NCI-H2081 treated with DMSO at 0.1 percent for 48 hours (cell line): Measurements from ENCODE around the gene PUSL1.
"Not testable (repeated sequence)": the region's sequence is repeated elsewhere in the genome, so short reads cannot be mapped to it uniquely, and the experiment has no call there.

ENCODE experiments used
- DNase-seq: peaks from one replicate; lab custom pipeline; 2025; lab: John Stamatoyannopoulos, UW

PUSL1 gene

GRCh38 chr1:1310476-1311053 lies 2.2 kb downstream of the PUSL1 start:
- DNase-seq = no peak

GRCh38 chr1:1311107-1312104 lies 3.0 kb downstream of the PUSL1 start:
- no peak for DNase-seq

GRCh38 chr1:1312450-1313314 lies 4.3 kb downstream of the PUSL1 start:
- DNase-seq = no peak

- no peak for DNase-seq
Observed at GRCh38 chr1:1313500-1314236, 5.3 kb downstream of the PUSL1 start.

GRCh38 chr1:1314237-1314586 lies 5.8 kb downstream of the PUSL1 start:
- DNase-seq = no peak

- DNase-seq = no peak
Observed at GRCh38 chr1:1314678-1315335, 6.4 kb downstream of the PUSL1 start.

- DNase-seq = no peak
Observed at GRCh38 chr1:1315435-1315954, 7.1 kb downstream of the PUSL1 start.

GRCh38 chr1:1316199-1316598 lies 7.8 kb downstream of the PUSL1 start:
- DNase-seq = not testable (repeated sequence)

- no peak for DNase-seq
Observed at GRCh38 chr1:1317420-1317819, 9.0 kb downstream of the PUSL1 start.

GRCh38 chr1:1318131-1318652 lies 9.8 kb downstream of the PUSL1 start:
- no peak for DNase-seq

- no peak for DNase-seq
Observed at GRCh38 chr1:1318777-1319645, 10.6 kb downstream of the PUSL1 start.

- no peak for DNase-seq
Observed at GRCh38 chr1:1319646-1319941, 11.2 kb downstream of the PUSL1 start.

GRCh38 chr1:1320666-1321448 lies 12.5 kb downstream of the PUSL1 start:
- DNase-seq = no peak

- DNase-seq = no peak
Observed at GRCh38 chr1:1321477-1321876, 13.1 kb downstream of the PUSL1 start.

- DNase-seq = no peak
Observed at GRCh38 chr1:1322418-1322817, 14.0 kb downstream of the PUSL1 start.

- no peak for DNase-seq
Observed at GRCh38 chr1:1322952-1323351, 14.6 kb downstream of the PUSL1 start.

- DNase-seq = no peak
Observed at GRCh38 chr1:1324084-1324523, 15.7 kb downstream of the PUSL1 start.

GRCh38 chr1:1324524-1325287 lies 16.3 kb downstream of the PUSL1 start, which contains the start of the genes CPTP and INTS11:
CPTP (plus strand) TSS chr1:1324802; CDS start chr1:1326911, 2,109 bp downstream.
INTS11 (minus strand) TSS chr1:1324660; CDS start chr1:1324608, 52 bp downstream.
- DNase-seq = peak; percentile 46
